ENCODE measurements around the gene PTGFR.

The PTGFR gene

DNA sequence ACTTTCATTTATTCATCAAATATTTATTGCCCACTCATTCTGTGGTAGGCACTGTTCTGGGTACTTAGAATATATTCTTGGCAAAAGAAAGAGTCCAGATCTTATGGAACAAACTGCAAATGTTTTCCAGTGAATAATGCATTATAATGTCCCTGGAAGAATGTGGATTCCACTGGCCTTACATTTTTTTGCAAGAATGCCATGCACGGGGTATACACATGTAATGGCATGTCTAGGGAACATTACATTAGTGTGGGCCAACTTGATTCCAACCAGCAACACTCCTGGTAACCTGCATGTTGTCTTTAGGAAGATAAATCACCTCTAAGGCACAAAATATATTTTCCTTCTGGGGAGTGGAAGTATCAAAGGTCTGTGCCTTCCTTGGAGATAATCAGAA is 96.4 kb downstream of the PTGFR start:
- no peak for DNase-seq (ENCODE audit: low read depth)
- no peak for TF ChIP-seq CTCF (IDR thresholded peaks at IDR 0.05; ENCODE audit: low read depth, low read length)
- TF ChIP-seq, protein P1, sequence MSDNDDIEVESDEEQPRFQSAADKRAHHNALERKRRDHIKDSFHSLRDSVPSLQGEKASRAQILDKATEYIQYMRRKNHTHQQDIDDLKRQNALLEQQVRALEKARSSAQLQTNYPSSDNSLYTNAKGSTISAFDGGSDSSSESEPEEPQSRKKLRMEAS (IDR thresholded peaks at IDR 0.05; ENCODE audit: low read depth, low read length) = no peak
- no peak for TF ChIP-seq POLR2A (IDR thresholded peaks at IDR 0.05; ENCODE audit: extremely low read depth, insufficient read length)
- no peak for TF ChIP-seq MYC (IDR thresholded peaks at IDR 0.05; ENCODE audit: low read depth, low read length)
- H3K4me3 ChIP-seq (ENCODE audit: low read depth, low read length) = no peak overlapping the region

Data from NB4 (cell line).